Measurements from ENCODE around the gene HOXA3.
A peak's percentile ranks its signal among the peaks of the same experiment; 100 is the strongest.

Gene HOXA3

DNA sequence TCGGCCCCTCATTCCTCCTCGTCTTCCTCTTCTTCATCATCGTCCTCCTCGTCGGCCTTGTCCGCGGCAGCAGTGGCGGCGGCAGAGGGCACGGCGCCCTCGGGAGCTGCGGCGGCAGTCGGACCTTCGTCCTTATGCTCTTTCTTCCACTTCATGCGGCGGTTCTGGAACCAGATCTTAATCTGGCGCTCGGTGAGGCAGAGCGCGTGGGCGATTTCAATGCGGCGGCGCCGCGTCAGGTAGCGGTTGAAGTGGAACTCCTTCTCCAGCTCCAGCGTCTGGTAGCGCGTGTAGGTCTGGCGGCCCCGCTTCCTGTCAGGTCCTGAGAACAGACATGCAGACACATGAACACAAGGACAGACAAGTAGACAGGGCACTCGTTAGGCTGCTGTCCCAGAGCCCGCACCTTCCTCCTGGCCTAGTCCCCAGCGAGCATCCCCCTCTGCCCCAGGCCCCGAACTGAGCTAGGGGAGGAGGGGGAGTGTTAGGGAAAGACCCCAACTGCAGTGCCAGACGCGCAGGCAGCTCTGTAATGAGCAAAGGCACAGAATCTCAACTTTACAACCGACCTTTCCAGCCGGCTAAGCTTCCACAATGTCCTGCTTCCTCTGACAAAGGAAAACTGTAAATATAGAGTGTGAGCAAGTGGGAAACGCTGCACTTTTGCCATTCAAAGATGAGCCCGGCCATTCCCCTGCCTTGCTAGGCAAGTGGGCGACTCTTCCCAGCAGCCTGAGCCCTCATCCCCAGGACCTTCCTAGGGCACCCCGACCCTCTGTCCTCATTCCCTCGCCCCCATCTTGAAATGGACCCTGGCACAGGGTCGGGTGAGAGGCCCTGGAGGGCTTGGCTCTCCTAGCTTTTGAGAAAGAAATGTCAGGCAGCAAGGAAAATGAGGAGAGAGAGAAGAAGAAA, 2.8 kb upstream of the HOXA3 start:
- DNase-seq, result no peak

DNA sequence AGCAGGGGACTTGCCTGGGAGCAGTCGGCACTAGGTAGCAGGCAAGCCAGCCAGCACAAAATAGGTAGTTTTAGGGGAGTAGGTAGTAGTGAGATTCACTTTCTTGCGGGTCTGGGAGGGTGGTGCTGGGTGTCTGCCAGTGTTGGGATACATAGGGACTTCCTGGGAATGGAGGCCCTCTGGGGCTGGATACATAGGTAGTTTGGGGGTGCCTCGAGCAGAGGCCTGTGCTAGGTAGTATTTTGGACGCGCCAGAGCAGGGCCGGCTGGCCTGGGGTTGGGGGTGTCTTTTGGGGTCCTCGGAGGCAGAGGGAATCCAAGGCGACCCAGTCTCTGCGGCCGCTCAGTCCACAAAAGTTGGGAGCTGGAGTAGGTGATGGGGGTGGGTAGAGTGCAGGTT, 2.0 kb upstream of the HOXA3 start:
- DNase-seq, result no peak

DNA sequence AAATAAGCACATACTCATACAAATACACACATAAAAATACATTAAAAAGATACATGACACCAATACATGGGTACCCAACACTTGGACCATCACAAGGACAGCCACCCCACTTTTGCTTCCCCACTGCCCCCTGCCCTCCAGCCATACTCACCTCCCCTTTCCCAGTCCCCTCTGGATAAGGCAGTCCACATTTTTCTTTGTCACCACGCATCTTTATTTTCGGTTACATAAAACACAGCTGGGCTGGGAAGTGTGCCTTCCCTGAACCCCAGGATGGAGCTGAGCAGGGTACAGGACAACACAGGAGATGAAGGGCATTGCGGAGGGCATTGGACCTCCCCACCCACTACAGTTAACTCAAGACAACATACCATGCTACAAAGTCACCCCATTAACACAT, 1.1 kb upstream of the HOXA3 start:
- DNase-seq, result no peak

DNA sequence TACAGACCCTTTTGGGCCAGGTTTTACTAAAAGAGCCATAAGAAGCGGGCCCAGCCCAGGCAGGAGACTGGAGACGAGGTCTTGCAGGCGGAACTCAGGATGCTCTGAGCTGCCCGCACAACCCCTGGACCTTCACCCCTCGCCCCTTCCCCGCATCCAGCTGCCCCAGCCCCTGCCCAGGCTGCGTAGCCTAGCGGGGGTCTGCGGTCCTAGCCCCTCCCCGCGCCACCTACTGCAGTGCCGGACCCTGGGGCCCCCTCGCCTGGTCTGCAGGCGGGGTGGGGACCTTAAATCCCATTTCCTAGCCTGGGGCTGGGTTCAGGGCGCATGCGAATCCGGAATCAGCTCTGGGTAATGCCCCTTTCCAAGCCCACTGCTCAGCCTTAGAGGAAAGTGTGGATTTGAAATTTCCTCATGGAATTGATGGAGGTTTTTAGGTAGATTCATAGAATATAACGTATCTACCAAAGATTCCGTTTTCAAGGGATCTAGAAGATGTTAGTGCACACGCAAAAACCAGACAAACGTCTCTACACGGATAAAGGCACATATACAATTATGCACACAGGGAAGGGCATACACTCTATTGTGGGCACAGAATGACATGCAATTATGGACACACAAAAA, 546 bp upstream of the HOXA3 start:
- DNase-seq, result no peak

DNA sequence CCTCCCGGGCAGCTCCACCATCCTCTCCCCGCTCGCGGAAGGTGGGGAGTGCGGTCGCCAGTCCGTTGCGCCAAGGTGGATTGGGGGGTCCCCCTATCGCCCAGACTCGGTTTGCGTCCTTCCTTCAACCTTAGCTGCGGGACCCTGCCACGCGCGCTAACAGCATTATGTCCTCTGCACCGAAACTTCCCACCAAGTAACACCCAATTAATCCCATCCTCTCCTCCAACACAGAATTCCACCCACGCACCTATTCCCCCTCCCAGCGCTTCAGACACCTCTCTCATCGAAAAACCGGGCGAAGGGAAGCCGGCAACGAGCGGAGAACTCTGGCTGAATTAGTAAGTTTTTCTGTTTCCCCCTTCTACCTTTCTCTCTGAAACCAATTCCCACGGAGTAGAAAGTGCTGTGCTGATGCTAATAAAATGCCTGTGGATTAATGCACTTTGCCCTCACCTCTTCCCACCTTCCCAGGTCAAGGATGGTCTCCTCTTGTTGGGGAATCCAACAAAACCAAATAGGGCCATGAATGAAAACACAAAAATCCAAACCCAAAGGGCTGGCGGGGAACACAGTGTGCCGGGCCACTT, 947 bp downstream of the HOXA3 start:
- no peak for DNase-seq

DNA sequence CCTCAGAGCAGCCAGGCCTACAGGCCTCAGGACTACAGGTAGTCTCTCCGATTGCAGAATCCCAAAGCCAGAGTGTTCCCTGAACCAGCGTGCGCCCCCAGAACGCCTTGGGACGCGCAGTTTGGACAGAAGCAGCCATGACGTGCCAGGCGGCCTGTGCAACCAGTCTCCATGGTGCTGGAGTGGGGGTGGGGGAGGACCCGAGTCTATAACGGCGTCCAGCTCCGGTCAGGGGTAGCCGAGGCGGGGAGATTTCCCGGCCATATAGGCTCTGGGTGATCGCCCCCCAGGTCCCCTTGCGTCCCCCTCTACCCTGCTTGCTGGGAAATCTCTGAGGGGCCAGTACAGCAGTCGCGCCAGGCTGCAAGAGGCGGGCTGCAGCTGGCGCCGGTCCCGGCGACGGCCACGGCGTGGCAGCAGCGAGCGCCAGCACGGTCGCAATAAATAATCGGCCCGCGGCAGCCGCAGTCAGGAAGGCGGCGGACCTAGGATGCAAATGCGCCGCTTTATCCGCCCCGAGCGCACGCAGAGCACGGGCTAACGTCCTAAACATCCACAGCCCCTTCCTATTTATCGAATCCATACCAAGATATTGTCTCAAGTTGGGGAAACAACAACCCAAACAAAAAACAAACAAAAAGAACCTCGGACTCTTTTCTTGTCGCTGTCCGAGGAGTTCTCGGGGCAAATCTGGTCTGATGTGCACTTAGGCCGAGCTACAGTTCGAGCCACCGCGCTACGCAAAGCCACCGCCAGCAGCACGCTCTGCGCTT, 1.6 kb downstream of the HOXA3 start:
- no peak for DNase-seq

DNA sequence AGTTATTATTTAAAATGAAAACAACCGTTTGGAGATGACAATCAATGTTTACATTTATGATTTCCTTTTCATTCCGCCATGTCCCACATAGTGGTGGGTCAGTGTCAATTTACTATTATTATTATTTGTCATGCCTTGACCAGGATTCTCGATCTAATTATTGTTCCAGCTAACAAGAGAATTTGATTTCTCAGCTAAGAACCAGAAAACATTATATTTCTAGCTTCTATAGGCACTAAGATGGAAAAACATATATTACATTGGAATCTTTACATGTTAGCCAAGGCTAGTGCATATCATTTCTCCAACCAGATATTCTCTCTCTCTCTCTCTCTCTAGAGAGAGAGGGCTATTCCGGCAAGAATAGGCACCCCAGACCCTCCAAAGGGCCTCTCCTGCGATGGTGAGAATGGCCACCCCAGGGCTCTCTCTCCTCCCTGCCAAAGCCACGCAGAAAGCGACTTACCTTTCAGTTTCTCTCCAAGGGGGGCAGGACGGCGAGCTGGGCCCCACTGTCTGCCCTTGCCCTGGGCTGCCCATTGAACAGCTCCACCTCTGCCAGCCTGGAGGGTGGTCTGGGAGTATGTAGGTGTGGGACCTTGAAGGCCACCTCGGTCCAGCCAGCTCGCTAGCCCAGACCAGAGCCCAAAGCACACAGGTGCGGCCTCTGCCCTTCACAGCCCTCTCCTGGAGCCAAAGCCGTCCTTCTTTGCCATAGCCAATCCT, 2.4 kb downstream of the HOXA3 start:
- no peak for DNase-seq

DNA sequence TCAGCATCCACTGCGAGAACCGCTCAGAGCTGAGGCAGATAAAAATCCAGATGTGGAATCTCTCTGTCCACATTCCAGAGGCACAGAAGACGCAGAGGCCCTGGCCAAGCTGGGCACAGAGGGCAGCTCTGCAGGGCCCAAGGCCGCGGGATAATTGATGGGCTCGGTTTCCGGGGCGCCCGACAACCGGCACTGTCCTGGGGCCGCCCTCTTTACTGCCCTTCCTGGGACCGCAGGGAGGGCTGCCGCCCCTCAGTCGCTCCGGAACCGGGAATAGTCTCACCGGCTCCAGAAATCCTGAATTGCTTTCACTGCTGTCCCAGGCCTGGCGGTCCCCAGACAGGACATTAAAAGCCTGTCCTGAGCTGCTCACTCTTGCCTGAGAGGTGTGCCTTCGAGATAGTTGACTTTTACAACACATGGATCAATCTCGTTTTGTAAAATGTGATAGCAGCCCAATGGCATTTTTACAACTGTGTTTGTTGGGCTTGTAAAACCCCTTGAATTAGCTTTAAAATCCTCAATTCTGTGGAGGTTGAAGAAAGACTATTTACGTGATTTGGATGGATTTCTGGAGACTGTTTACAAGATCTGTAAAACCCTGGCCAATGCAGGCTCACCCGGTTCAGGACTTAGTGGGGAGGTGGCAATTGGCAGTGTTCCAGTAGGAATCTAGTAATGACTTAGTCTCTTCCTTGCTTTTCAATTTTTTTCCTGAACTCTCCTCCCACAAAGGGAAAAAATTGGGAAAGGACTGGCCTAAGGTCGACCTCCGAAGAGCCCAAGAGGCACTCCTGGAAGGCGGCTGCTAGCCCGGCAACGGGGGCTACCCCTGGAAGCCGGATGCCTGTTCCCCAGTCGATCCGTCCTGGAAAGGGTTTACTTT, 3.4 kb downstream of the HOXA3 start:
- DNase-seq, result no peak

DNA sequence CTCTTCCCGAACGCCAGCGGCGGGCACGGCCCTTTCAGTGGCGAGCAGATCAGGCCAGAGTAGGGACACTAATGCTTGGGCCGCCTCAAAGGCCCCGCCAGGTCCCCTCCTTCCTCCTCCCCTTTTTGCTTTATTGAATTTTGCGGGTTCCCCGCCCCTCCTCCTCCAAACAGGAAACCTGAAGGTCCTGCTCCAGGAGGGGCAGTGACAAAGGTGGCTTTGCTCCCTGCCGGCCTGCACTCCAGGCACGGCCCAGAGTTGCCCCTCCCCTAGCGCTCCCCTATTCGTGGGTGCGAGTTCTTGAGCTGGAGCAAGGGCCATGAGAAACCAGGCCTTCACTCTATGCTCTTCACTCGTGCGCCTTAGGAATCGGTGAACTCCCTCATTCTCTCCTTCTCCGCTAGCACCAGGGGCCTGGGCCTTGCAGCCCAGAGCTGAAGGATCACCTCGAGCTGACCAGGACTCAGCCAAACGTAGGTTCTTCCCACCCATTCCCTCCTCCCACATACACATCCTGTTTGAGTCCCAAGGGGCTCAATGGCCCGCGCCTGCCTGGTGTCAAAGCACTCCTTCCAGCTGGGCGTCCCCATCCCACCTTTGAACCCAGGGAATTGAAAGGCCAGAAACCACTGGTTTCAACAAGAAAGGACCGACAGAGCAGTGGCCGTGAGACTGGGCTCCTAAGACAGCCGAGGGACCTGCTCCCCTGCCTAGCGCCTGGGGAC, 4.2 kb downstream of the HOXA3 start:
- no peak for DNase-seq

DNA sequence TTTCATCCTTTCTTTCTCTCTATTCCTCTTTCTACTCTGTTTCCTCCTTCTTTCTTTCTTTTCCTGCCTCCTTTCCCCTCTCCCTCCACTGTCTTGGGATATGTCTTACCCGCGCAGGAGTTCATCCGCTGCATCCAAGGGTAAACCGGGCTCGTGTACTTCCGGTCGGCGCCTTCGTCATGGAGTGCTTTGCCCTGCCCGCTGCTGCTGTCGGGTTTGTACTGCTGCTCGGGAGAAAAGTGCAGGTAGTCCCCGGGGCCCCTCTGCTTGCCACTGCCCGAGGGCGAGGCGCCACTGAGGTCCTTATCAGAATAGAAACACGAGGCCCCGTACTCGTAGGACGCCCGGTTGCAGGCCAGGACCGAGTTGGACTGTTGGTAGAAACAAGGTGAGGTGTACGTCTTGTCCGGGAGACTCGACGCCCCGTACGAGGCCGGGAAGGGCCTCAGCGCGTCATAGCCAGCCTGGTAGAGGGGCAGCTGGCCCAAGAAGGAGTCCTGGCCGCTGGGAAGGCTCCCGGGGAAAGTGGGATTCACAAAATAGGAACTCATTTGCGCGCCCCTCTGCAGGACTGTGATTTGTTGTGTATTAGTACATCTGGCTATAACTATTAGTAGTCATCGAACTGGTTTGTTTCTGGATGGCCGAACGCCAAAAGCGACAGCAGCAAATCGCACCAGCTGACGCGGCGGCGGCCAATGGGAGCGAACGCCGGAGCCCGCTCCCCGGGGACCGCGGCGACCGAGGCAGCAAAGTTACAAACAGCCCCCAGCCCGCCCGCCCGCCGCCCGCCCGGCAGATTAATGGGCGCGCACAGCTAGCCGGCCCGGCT, 5.0 kb downstream of the HOXA3 start, which contains the start of gene HOXA6:
TSS of gene HOXA6 (minus strand) at position 576 of the 832 bp plus-strand sequence. CDS start at position 551, 25 bp downstream.
- DNase-seq, result no peak

DNA sequence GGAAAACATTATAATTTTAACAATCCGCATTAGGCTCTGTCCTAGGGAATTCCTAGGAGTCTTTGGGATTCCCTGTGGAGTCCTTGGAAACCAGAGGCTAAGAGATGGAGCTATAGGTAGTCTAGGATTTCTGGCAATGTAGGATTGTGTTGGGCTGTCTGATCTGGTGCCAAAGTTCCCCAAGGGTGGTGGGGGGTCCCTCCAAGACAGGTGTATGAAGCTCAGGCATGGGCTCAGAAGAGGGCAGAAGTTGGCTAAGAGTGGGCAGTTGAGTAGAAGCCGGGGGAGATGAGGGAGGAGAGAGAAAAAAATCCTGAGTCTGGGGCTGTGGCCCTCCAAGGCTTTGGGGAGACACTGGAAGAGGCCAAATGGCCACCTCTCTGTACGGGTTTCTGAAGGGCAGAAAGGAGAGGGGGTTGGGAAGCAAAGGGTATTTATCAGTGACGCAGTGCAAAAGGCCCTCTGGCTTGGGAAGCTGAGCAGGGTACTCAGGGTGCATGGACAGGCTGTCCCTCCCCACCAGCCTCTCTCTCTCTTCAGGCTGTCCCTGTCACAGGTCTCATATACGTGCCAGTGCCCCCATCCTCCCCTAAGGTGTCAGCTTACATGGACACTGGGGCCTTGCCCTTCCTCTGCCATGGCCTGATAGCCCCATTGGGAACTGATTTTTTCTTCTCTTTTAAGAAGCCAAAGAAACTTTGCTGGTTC, 5.7 kb downstream of the HOXA3 start:
- DNase-seq, result no peak

DNA sequence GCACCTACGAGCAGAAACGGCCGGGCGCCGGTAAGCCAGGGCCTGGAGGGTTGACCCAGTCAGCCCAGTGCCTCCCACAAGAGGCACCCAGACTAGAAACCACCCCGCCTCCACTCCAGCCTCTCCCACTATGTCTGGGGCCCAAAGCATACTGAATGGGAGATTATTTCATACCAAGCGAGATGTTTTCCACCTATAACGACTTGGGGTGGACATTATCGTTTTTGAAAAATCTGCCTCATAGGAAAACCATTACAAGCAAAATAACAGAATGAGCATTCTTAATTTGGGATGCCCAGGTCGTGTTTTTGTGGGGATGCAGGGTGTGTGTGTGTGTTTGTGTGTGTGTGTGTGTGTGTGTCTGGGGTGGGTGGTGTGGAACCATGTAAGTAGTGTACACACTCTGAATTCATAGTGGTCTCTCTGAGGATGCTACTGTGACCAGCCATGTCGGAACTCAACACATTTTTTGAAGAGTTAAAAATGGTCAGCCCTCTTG, 6.4 kb downstream of the HOXA3 start:
- no peak for DNase-seq

DNA sequence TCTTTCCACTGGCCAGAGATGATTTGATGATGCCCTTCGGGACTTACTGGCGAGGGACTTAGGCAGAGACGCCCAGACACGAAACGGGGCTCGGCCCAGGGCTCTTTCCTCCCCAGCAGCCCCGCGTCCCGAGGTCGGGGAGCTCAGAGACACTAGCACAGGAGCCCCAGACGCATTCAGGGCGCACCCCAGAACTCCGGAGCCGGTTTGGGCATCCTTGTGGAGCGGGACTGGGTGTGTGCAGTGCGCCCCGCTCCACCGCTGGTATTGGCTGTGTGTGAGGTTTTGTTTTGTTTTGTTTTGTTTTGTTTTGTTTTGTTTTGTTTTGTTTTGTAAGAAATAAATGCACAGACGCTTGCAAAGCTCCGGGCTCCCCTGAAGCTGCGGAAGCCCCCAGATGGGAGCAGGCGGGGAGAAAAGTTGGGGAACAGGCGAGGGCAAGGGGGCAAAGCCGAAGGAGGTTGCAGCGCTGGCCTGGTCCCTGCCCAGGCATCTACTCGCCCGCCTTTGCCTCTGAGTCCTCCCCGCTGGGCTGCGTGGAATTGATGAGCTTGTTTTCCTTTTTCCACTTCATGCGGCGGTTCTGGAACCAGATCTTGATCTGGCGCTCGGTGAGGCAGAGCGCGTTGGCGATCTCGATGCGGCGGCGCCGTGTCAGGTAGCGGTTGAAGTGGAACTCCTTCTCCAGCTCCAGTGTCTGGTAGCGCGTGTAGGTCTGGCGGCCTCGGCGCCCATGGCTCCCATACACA, 7.0 kb downstream of the HOXA3 start:
- DNase-seq, result no peak

DNA sequence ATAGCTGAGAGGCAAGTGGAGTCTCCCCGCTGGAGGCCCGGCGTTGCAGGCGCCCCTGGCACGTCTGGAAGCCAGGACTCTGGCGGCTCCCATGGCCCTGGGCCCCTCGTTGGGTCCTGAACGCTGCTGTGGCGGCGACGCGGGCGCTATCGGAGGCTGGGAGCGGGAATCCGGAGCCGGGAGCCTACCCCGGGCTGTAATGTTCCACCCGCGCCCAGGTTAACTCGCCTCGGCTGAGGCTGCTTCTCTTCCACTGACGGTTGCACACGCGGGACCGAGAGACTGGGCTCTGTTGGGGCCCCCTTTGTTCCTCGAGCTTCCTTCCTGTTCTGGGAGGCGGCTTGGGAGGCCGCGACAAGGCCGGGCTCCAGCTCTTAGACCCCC, 7.6 kb downstream of the HOXA3 start:
- no peak for DNase-seq

DNA sequence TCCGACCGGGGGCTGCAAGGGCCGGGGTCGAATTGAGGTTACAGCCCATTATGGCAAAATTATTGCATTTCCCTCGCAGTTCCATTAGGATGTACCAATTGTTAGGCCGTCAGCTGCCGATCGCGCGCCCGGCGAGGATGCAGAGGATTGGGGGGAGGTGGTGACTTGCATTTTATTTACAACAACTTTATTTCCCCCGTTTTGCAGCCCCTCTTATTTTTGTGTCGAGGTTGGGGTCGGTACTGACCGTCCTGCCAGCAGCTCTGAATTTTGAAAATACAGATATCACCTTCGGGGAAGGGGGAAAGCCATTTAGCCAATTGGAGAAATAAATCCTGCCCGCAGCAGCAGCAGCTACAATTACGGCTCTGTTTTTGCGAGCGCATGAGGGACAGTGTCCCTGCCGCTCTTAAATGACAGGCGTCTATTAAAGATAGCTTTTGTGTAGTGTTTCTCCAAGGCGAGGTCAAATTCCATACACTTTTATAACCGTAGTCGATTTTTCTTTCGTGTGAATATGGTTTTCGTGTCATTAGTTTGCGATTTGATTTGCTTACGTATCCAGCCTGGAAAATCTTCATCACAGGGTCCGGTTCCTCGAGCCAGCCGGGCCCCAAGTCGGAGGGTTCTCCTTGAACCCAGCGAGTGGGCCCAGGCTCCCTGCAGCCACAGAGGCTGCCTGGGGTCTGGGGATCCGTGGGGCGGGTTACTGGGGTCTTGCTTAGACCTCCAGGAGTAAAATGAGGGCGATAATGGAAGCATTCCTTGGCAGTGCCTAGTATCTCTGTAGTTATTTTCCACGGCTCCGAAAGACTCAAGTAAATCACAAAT, 8.2 kb downstream of the HOXA3 start:
- no peak for DNase-seq

DNA sequence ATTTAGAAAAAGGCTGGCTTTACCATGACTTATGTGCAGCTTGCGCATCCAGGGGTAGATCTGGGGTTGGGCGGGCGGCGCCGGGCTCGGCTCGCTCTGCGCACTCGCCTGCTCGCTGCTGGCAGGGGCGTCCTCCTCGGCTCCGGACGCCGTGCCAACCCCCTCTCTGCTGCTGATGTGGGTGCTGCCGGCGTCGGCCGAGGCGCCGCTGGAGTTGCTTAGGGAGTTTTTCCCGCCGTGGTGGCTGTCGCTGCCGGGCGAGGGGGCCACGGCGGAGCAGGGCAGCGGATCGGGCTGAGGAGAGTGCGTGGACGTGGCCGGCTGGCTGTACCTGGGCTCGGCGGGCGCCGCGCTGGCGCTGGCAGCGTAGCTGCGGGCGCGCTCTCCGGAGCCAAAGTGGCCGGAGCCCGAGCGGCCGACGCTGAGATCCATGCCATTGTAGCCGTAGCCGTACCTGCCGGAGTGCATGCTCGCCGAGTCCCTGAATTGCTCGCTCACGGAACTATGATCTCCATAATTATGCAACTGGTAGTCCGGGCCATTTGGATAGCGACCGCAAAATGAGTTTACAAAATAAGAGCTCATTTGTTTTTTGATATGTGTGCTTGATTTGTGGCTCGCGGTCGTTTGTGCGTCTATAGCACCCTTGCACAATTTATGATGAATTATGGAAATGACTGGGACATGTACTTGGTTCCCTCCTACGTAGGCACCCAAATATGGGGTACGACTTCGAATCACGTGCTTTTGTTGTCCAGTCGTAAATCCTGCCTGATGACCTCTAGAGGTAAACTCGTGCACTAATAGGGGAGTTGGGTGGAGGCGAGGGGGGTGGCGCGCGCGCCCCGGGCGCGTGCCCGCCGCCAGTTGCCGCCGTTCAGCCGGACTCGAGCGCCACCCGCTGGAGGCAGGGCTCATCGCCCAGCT, 9.1 kb downstream of the HOXA3 start, which contains the start of gene HOXA5:
TSS of gene HOXA5 (minus strand) at position 659 of the 927 bp plus-strand sequence. CDS start at position 585, 74 bp downstream.
- DNase-seq, result peak; percentile 89

All from DMS 273 treated with DMSO at 0.1 percent for 48 hours (cell line).